K562 (cell line): ENCODE results near the gene IMMP2L. TPM values are rescaled to one million over a fixed set of nuclear protein-coding genes. Genes with fewer than 3 reads are reported as not detected.

Source experiments
- CEBPG ChIP-seq, 3 experiments: fragments of 200-800 bp in 1 of 3; sonication (Bioruptor generic) in 1 of 3; sonication (generic) in 1 of 3; formaldehyde crosslinking in 1 of 3; IDR thresholded peaks in 2 of 3; conservative IDR thresholded peaks in 1 of 3; 2 replicates each; pipeline versions ENCODE4 v1.6.1 to v1.8.0; 2016 to 2022; ENCODE audit warnings: missing compliant biosample characterization in 2 of 3, missing genetic modification characterization in 2 of 3, mild to moderate bottlenecking in 1 of 3, missing genetic modification reagents in 1 of 3
- HMG20B ChIP-seq: fragments of 250-450 bp; sonication (Bioruptor Pico); IDR thresholded peaks from 2 replicates; pipeline ENCODE4 v1.5.0; 2021; ENCODE audit warnings: mild to moderate bottlenecking
- MEIS2 ChIP-seq: fragments of 450-650 bp; IDR thresholded peaks from 2 replicates; pipeline ENCODE4 v1.6.1; 2014; ENCODE audit warnings: mild to moderate bottlenecking; ENCODE audit not compliant: partially characterized antibody
- SIX5 ChIP-seq, 2 experiments: IDR thresholded peaks; 2 replicates each; pipeline ENCODE4 v1.6.1; 2011; ENCODE audit warnings: low read length in 2 of 2, borderline replicate concordance in 1 of 2, low read depth in 1 of 2, mild to moderate bottlenecking in 1 of 2, moderate library complexity in 1 of 2; ENCODE audit not compliant: insufficient read depth in 1 of 2
- SMARCA4 ChIP-seq: fragments of 450-650 bp; IDR thresholded peaks from 2 replicates; pipeline ENCODE4 v1.6.1; 2016
- SMARCE1 ChIP-seq: fragments of 450-650 bp; IDR thresholded peaks from 2 replicates; pipeline ENCODE4 v1.7.1; 2016; ENCODE audit warnings: mild to moderate bottlenecking
- ZNF696 ChIP-seq: fragments of 250-450 bp; sonication (Bioruptor Pico); conservative IDR thresholded peaks from 2 replicates; pipeline ENCODE4 v1.4.0; 2020; ENCODE audit warnings: mild to moderate bottlenecking, moderate library complexity
- polyA plus RNA-seq, 8 experiments: library from polyadenylated mRNA; depleted of rRNA in 4 of 8; stranded (reverse) in 5 of 8; unstranded in 3 of 8; fragments of >200 nt; fragmentation: Nextera tagmentation in 2 of 8; fragmentation: Illumina TruSeq in 1 of 8; extraction: Ambion mirVana in 2 of 8; extraction: Trizol in 1 of 8; gene quantifications; 2 replicates each; pipeline versions ENCODE4 v1.2.1 to v1.2.3, GENCODE V29; 2011 to 2014; ENCODE audit warnings: inconsistent platforms in 1 of 8, missing spikeins in 1 of 8
- total RNA-seq, 7 experiments: library from RNA; depleted of rRNA in 6 of 7; stranded (reverse); fragments of >200 nt in 6 of 7; fragmentation: Illumina TruSeq in 2 of 7; extraction: Trizol in 2 of 7; gene quantifications; 2 replicates each; pipeline versions ENCODE4 v1.2.1 to v1.2.3, GENCODE V29; 2011 to 2021; ENCODE audit warnings: low replicate concordance in 1 of 7
- TF ChIP-seq, protein P1 (sequence below), 2 experiments: IDR thresholded peaks; 2 replicates each; pipeline ENCODE4 v1.6.1; 2011; ENCODE audit warnings: borderline replicate concordance in 1 of 2, control low read depth in 1 of 2, low read depth in 1 of 2, low read length in 1 of 2, mild to moderate bottlenecking in 1 of 2, mixed read lengths in 1 of 2, moderate library complexity in 1 of 2; ENCODE audit not compliant: insufficient read depth in 1 of 2, insufficient read length in 1 of 2, poor library complexity in 1 of 2, severe bottlenecking in 1 of 2; ENCODE audit errors: extremely low read depth in 1 of 2
- TF ChIP-seq, protein P2 (sequence below), 2 experiments: fragments of 450-650 bp; IDR thresholded peaks; 2 replicates each; pipeline ENCODE4 v1.6.1; 2016

IMMP2L gene
- total and polyA plus RNA-seq, 9 of the 15 experiments (the other 6 are each of a cell fraction or from before 2014, with no cell fraction given), result 29.7 to 116 (median 53.0) TPM

DNA sequence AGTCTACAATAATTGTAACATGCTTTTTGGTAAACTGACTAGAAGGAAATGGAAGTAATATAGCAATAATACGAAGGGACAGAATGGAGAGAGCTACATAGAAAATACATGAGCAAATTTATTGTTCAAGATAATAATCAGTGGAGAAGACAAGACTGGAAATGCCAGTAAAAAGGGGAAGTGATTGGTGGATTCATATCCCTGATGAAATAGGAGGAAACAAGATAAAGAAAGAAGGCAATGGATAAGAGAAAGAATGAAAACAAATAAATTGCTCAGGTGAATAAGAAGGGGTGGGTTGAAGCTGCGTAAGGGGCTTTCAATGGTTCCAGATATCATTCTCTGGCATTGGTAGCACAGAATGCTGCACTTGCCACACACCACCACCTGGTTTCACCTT, 335.5 kb downstream of the IMMP2L start (continued):
- TF ChIP-seq, protein P1, sequence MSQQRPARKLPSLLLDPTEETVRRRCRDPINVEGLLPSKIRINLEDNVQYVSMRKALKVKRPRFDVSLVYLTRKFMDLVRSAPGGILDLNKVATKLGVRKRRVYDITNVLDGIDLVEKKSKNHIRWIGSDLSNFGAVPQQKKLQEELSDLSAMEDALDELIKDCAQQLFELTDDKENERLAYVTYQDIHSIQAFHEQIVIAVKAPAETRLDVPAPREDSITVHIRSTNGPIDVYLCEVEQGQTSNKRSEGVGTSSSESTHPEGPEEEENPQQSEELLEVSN (IDR thresholded peaks at IDR 0.05; ENCODE audit: borderline replicate concordance in 1 of 2, extremely low read depth in 1 of 2, insufficient read depth in 1 of 2, insufficient read length in 1 of 2, low read depth in 1 of 2, low read length in 1 of 2, poor library complexity in 1 of 2, severe bottlenecking in 1 of 2), result no peak
- TF ChIP-seq SIX5 (IDR thresholded peaks at IDR 0.05; ENCODE audit: borderline replicate concordance in 1 of 2, insufficient read depth in 1 of 2, low read depth in 1 of 2, low read length in 2 of 2) (no peak), SMARCA4 (peak; percentile 63; the same call in 1 of the 2 replicates), HMG20B (CRISPR knock-in tag) (no peak), MEIS2 (peak; percentile 34), CEBPG (CRISPR knock-in tag; IDR thresholded peaks at IDR 0.05) (peak; percentile 35; the same call in 1 of the 2 replicates), CEBPG (tag; conservative IDR thresholded peaks at IDR 0.05 in 1 of 2, IDR thresholded peaks at IDR 0.05 in 1 of 2) (peak in 1 of 2 experiments; percentile 48; a peak in 1 of 4 replicates), SMARCE1 (peak; percentile 77; the same call in 1 of the 2 replicates), ZNF696 (CRISPR knock-in tag) (no peak)
- TF ChIP-seq, protein P2, sequence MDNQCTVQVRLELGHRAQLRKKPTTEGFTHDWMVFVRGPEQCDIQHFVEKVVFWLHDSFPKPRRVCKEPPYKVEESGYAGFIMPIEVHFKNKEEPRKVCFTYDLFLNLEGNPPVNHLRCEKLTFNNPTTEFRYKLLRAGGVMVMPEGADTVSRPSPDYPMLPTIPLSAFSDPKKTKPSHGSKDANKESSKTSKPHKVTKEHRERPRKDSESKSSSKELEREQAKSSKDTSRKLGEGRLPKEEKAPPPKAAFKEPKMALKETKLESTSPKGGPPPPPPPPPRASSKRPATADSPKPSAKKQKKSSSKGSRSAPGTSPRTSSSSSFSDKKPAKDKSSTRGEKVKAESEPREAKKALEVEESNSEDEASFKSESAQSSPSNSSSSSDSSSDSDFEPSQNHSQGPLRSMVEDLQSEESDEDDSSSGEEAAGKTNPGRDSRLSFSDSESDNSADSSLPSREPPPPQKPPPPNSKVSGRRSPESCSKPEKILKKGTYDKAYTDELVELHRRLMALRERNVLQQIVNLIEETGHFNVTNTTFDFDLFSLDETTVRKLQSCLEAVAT (IDR thresholded peaks at IDR 0.05), result no peak
